GM19025 (cell line): Measurements from ENCODE around the gene ACTL6B.
A peak's percentile ranks its signal among the peaks of the same experiment; 100 is the strongest.

Experiments
- ATAC-seq: cut with Tn5 transposase; IDR thresholded peaks from one replicate; pipeline ENCODE4 v1.9.1; 2021; ENCODE audit warnings: mild to moderate bottlenecking, low read depth, moderate library complexity; ENCODE audit not compliant: unreplicated experiment

Gene ACTL6B

DNA sequence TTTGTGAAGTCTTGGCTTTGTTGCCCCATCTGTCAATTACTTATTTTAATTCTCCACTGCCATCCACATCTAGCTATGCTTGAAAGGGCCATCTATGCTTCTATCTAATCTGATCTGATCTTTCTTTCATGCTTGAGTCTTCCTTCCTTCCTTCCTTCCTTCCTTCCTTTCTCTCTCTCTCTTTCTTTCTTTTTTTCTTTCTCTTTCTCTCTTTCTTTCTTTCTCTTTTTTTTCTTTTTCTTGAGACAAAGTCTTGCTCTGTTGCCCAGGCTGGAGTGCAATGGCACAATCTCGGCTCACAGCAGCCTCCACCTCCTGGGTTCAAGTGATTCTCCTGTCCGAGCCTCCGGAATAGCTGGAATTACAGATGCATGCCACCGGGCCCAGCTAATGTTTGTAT, 26.2 kb downstream of the ACTL6B start:
- ATAC-seq, result no peak

DNA sequence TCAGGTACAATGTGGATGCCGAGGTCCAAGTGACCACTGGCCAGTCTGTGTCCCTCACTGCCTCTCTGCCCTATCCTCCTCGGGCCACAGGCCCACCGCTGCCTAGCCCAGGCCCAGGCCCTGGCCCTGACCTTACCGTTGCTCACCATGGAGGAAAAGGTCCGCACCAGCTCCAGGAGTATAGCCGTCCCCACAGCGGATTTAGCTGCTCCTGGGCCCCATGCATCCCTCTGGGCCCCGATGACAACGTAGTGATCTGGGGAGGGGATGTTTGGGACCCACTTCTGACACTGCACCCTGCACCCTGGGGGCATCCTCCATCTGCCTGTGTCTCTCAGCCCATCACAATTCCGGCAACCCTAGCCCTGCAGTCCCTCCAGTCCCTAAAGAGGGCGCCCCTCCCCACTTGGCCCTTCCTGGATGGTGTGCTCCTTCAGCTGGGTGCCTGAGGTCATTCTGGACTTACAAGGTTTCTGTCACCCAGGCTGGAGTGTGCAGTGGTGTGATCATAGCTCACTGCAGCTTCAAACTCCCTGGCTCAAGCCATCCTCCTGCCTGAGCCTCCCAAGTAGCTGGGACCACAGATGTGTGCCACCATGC, 27.0 kb downstream of the ACTL6B start:
- no peak for ATAC-seq

GRCh38 chr7:100627238-100627549, 29.1 kb downstream of the ACTL6B start:
- no peak for ATAC-seq

DNA sequence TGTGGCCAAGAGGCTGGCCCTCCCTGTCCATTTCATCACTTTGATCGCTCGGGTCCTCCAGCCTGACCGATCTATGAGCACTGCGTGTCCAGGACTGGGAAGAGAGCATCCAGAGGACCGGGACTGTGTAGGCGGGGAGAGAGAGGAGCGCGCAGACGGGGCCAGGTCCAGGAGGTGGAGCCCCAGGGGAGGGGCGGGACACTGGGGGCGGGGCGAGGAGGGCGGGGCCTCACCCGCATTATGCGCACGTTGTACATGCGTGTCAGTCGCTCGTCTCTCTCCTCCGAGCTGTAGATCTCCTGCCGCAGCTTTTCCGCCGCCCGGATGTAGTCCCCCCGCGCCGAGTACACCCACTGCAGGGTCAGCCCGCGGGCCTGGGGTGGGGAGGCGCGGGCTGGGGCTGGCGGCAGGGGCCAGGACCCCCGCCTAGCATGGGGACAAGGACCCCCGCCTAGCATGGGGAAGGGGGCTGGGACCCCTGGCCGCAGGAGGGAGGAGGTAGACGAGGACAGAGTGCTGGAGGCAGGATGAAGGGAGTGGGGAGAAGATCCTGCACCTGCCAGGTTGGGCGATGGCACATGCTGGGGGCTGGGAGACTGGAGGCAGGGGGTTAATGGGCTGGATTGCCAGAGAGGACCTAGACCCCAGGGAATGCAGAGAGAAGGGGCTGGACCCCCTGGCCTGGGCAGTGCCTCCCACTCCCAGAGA, 29.6 kb downstream of the ACTL6B start:
- peak; percentile 81 for ATAC-seq

- no peak for ATAC-seq
These were observed 30.2 kb downstream of the ACTL6B start for GRCh38 chr7:100626055-100626454.

DNA sequence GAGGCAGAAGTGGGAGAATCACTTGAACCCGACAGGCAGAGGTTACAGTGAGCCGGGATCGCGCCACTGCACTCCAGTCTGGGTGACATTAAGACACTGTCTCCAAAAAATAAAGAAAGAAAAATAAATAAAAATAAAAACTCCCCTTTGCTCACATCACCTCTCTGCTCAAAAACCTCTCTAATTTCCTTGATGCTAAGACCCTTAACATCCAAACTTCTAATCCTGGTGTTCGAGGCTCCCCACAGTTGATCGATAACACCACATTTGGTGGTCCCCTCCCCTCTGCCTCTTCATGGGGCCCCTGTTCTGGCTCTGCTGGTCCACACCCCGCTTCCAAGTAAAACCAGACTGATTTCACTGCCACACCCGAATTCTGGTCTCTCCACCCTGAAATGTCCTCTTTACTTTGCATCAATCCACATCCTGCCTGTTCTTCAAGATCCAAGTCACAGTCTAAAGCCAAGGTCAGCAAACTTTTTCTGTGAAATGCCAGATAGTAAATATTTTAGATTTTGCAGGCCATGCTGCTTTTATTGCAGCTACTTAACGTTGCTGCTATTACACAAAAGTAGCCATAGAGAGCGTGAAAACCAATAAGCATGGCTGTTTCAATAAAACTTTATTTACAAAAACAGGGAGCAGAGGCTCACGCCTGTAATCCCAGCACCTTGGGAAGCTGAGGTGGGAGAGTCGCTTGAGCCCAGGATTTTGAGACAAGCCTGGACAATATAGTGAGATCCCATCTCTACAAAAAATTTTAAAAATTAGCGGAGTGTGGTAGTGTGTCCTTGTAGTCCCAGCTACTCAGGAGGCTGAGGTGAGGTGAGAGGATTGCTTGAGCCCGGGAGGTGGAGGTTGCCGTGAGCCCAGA, 32.1 kb downstream of the ACTL6B start:
- ATAC-seq, result no peak

- no peak for ATAC-seq
These were observed 34.7 kb downstream of the ACTL6B start for GRCh38 chr7:100621554-100621953.

DNA sequence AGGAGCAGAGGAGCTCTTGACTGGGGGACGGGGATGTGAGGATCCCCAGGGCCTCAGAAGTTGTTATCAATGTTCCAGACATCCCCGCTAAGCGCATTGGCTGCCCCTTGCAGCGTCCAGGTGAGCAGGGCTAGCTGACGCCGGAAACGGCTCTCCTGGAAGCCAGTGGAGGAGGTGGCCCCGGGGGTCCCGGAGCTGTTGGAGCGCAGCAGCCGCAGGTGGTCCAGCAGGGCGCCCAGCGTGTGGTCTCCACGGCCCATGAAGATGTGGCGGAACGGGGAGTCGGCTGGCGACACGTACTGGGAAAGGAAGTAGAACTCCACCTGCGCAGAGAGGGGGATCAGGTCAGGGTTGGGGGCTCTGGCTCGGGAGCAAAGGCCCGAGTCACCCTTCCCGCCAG, 35.4 kb downstream of the ACTL6B start:
- ATAC-seq, result no peak

GRCh38 chr7:100620239-100620638, 36.0 kb downstream of the ACTL6B start:
- no peak for ATAC-seq

DNA sequence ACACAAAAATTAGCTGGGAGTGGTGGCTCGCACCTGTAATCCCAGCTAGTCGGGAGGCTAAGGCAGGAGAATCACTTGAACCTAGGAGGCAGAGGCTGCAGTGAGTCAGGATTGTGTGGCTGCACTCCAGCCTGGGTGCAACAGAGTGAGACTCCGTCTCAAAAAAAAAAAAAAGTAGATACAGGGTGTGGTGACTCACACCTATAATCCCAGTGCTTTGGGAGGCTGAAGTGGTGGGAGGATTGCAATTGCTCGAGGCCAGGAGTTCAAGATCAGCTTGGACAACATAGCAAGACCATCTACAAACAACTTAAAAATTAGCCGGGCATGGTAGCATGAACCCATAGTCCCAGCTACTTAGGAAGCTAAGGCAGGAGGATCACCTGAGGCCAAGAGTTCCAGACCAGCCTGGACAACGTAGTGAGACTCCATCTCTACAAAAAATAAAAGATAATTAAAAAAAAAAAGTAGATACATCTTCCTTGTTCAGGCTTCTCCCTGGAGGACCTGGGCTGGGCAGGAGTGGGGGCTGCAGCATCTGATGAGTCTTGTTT, 41.9 kb downstream of the ACTL6B start:
- ATAC-seq, result no peak

DNA sequence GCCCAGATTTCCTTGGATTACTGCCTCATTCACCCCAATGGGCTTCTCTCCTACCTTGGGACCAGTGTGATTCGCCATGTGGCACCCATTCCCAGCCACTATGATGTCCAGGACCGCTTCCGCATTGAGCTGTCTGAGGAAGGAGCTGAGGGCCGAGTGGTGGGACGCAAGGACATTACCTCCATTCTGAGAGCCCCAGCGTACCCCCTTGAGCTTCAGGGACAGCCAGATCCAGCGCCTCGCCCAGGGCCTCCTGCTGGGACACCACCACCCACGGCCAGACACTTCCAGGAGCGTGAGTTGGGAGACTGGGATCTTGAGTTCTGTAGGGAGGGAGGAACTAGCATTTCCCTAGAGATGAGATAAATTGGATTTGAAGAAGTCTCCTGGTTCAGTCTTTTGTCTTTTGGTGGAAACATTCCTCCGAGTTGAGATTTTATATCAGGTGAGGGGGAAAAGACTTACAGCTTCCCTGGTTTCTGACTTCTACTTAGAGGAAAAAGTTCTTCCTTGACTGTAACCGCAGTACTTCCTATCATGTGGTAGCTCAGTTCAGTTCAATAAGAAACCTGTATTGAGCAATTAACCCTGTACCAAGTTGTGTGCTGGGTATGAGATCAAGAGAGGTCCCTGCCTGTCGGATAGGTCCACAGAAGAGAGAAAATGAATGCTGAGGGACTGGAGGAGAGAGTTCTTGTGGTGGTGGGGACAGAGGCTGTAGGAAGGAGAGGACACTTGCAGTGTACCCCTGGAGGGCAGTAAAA, 42.7 kb downstream of the ACTL6B start:
- no peak for ATAC-seq

DNA sequence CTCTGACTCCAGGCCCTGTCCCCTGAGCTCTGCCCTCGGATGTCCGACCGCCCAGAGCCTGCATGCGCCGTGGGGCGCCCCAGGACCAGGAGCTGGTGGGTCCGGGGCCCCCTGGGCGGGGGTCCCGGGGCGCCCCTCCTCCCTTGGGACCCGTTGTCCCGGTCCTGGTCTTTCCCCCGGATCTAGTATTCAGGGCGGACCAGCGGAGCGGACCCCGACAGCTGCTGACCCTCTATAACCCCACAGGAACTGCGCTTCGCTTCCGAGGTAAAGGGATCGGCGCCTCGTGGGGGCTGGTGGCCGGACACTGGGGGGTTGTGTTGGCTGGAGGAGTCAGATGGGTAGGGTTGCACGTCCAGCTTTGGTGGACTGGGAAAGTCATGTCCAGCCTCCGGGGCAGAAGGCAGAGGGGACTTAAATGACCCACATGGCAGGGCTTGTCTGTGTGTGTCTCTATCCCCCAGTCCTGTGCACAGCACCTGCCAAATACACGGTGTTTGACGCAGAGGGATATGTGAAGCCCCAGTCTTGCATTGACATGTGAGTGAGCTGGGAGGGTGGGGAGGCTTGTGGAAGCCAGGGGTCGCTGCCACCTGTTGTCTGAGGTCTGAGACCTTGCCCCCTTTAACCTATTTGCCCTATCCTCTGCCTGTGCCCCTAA, 43.4 kb downstream of the ACTL6B start:
- ATAC-seq, result no peak

GRCh38 chr7:100611983-100612729, 44.1 kb downstream of the ACTL6B start, which contains the start of gene MOSPD3:
MOSPD3 (plus strand) TSS chr7:100612540; CDS start chr7:100612792, 252 bp downstream.
- peak; percentile 90 for ATAC-seq

- ATAC-seq, result no peak
These were observed 46.3 kb downstream of the ACTL6B start for GRCh38 chr7:100609958-100610357.

GRCh38 chr7:100607111-100607510, 49.1 kb downstream of the ACTL6B start:
- ATAC-seq, result no peak

- no peak for ATAC-seq
These were observed 49.9 kb downstream of the ACTL6B start for GRCh38 chr7:100606313-100606712.

DNA sequence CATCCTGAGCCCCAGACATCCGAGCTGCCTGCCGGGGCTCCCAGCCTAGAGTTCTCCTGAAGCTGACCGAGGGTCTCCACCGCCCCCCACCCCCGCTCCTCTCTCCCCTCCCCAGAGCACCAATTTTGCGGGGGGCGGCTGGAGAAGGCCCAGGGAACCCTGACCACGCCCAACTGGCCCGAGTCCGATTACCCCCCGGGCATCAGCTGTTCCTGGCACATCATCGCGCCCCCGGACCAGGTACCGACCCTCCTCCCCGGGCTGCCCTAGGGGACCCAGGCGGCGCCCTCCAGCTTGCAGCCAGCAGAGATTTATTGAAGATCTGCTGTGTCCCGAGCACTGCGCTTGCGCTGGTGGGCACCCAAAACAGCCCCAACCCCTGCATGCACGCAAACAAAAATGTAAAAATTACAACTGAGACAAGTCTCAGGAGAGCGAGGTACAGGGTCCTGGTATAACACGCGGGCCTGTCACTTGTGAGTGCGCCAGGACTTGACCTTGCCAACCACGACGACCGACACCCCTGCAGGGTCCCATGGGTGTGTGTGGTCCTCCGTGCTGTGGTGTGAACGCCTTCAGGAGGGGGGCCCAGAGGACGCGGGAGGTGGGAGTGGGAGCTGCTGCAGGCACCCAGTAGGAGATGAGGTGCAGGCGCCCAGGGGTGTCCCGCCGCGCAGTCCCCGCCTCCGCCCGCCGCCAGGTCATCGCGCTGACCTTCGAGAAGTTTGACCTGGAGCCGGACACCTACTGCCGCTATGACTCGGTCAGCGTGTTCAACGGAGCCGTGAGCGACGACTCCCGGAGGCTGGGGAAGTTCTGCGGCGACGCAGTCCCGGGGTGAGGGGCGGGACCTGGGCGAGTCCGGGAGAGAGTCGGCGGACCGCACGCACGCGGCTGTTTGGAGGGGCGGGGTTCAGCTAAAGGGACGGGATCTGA, 51.0 kb downstream of the ACTL6B start:
- ATAC-seq, result no peak
